Activated CD4-positive, alpha-beta T cell treated with anti-CD3 and anti-CD28 coated beads for 1 hour (primary cell): Measurements from ENCODE around the gene SLC16A3.

Source experiments
- DNase-seq: peaks from one replicate; pipeline ENCODE4 v3.0.0-alpha.2; 2020

The SLC16A3 gene

DNA sequence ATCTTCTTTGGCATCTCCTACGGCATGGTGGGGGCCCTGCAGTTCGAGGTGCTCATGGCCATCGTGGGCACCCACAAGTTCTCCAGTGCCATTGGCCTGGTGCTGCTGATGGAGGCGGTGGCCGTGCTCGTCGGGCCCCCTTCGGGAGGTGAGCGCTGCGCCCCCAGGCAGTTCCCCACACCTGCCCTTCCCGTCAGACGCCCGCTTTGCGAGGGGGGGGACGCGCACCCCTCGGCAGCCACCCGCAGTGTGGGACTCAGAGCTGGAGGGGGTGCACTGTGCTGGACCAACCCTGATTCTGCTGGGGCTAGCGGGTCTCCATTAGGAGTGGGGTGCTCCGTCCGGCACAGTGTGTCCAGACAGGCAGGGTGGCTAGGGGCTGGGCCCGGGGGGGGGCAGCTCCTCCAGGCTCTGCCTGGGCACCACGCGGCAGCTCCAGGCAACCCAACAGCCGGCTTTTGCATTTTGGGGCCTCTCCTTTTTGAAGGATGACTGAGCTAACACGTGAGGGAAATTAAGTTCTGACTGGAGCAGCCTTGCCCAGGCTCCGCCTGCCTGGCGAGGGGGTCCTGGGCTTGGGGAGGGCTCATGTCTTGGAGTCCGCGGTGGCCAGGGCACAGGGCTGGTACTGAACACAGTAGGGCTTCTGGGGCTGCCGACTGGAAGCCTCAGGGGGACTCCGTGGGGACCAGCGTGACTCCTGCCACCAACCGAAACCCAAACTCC is 9.1 kb downstream of the SLC16A3 start:
- DNase-seq, result no peak

DNA sequence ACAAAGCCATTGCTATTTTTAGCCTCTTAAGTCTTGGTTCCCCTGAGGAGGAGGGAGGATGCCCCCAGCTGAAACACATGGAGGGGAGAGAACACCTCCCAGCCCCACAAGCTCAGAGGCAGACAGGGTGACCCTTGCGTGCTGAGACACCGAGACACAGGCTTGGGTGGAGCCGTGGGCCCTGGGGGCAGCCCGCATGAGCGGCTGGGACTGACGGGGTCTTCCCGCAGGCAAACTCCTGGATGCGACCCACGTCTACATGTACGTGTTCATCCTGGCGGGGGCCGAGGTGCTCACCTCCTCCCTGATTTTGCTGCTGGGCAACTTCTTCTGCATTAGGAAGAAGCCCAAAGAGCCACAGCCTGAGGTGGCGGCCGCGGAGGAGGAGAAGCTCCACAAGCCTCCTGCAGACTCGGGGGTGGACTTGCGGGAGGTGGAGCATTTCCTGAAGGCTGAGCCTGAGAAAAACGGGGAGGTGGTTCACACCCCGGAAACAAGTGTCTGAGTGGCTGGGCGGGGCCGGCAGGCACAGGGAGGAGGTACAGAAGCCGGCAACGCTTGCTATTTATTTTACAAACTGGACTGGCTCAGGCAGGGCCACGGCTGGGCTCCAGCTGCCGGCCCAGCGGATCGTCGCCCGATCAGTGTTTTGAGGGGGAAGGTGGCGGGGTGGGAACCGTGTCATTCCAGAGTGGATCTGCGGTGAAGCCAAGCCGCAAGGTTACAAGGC is 9.8 kb downstream of the SLC16A3 start:
- DNase-seq, result peak; percentile 57

DNA sequence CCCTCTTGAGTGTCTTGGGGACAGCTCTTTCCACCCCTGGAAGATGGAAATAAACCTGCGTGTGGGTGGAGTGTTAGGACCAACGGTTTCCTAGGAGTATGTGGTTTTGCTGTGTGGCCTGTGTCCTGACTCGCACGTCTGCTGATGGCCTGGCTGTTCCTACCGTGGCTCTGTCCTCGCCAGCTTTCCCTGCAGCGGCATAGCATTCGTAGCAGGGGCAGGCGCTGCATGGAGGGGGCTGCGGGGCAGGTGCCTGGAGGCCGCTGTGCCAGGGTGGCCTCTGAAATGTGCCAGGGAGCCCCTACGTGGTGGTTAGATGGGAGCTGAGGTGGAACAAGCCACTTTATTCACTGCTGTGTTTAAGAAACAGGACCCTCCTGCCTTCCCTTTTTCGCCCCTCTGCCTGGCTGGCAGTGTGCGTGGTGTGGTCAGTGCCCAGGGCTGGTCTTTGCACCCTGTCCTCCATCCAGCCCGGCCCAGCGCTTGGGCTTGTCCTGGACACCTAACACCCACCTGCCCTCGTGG is 10.6 kb downstream of the SLC16A3 start:
- DNase-seq, result no peak

DNA sequence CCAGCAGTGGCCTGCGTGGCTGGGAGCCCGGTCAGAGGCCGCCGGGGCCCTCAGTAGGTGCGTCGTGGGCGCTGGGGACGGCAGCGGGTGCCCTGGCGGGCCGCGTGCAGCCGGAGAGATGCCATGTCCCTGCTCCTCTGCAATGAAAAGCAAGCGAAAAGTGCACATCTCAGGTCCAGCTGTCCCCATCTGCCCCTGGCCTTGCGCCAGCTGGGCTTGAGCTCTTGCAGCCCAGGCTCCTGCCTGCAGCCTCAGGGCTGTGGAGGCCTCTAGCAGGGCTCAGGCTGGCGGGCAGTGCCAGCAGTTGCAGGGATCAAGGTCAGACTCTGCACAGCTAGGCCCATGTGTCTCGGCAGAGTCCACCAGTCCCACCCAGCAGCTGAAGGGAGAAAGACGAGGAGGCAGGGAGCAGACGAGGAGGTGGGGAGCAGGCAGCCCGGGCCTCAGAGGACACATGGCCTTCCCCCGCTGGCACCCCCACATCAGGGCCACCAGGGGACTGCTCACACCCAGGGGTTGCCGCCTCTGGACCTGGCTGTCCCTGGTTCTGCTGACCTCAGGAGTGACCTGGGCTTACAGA is 11.2 kb downstream of the SLC16A3 start:
- no peak for DNase-seq

DNA sequence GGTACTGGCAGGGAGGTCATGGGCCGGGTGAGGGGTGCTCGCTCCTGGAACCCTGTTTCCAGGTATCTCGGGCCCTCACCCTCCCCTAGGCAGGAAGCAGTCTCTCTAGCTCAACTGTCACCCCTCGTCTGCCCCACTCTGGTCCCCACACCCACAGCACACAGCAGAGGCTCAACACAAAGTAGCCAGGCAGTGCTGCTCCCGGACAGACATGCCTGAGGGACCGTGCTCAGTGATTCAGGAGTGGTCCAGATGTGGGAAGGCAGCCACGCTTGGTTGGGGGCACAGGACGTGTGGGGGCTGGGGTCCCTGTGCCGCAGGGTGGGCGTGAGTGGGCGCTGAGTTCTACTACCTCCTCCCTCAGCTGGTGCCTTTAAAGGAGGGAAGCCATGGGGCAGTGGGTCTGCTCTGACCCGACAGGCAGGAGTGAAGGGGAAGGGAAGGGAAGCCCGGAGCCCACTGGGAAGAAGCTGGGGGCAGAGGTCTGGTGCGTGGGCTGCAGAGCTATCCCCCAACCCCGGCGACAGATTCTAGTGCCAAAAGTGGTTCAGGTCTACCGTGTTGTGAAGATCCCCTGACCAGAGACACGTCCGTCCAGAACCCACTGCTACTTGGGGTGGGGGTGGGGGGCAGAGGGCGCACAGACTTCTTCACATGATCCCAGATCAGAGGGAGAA is 11.8 kb downstream of the SLC16A3 start:
- no peak for DNase-seq

DNA sequence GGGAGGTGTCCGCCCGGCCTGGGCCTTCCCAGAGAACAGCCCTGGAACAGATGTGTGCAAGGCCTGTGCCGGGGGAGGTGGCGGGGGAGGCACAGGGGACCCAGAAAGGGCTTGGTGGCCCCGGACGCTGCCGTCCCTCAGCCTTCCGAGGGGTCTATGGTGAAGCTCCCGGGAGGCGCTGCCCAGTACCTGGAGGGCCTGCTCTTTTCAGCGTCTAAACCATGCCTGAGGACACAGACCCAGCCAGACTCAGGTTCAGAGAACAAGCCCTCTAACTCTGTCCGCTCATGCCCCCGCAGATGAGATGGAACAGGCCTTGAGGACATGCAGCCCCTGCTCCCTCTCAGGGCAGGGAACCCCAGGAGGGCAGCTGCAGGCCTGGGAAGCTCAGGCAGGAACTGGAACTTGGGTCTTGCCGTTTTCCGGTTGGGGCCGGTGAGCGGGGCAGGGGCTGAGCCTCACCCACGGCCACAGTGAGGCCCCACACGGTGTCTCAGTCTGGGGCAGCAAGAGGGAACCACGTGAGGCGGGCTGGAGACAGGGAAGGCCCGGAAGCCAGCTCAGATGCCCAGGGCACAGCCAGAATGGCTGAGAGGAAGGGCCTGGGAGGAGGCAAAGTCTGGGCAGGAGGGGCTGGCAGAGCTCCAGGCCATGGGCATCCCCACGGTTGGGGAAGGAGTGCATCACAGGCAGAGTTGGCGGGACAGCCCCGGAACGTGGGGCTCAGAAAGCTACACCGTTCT is 12.5 kb downstream of the SLC16A3 start:
- DNase-seq, result no peak

DNA sequence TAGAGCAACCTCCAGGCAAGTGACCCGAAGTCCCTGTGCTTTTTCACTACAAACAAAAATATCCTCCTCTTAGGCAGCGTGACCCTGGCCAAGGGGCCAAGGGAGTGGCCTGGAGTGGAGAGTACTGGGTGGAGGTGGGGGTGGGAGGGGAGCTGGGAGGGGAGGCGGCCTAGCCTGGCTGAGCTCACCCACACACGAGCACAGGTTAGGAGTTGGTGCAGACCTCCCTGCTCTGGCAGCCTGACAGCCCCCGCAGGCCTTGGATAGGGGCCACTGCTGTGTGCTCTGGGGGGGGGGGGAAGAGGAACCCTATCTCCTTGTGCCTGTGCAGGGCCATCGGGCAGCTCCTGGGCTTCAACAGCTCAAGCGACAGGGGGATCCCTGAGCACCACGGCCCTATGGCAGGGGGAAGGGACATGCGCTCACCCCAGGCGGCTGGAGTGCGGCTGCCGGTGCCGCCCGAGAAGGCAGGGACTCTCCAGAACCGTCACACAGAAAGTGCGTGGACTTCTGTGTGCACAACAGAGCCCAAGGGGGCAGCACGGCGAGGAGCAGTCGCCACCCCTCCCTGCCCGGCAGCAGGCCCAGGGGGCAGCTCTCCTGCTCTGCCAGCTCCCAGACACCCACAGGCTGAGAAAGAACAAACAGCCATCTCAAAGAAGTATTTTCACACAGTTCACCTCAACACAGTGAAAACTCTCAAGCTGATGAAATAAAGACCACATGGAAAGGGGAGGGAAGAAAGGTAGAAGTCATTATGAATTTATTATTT is 13.3 kb downstream of the SLC16A3 start:
- DNase-seq, result no peak

DNA sequence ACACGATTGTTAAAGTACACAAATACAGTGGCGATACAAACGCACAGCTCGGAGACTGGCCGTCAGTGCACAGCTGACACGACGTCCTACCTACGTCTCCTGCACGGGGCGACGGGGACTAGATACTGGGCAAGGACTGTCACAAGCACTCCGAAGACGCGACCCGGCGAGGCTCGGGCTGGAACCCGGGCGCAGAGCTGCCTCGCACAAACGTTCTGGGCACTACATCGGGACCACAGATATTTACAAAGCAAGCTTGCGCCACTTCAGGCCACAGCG is 13.8 kb downstream of the SLC16A3 start:
- no peak for DNase-seq

DNA sequence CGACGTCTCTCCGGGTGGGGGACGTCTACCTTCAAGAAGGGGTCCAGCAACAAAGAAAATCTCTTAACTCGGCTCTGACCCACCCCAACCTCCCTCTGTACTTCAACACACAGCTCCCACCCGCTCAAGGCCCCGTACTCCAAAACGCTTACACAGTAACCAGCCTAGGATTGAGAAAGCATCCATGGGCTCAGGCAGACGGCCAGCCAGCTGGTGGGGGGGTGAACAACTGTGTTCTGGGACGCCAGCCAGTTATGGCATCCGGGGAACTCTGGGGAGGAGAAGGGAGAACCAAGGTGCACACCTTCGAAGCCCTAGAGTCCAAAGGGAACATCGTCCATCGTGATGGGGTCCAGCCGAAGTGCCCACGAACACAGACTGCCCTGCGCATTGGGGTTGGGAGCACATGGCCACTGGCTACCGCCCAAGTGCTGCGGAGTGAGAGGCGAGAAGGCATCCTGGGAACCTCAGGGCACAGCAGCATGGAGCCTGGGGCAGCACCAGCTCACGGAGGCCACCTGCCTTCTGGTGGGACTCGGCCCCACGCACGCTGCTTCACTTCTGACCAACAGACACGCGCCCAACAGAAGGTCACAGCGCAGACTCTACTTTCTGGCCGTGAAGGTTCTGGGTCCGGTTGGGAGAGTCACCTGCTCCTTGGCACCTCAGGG is 14.3 kb downstream of the SLC16A3 start:
- no peak for DNase-seq

DNA sequence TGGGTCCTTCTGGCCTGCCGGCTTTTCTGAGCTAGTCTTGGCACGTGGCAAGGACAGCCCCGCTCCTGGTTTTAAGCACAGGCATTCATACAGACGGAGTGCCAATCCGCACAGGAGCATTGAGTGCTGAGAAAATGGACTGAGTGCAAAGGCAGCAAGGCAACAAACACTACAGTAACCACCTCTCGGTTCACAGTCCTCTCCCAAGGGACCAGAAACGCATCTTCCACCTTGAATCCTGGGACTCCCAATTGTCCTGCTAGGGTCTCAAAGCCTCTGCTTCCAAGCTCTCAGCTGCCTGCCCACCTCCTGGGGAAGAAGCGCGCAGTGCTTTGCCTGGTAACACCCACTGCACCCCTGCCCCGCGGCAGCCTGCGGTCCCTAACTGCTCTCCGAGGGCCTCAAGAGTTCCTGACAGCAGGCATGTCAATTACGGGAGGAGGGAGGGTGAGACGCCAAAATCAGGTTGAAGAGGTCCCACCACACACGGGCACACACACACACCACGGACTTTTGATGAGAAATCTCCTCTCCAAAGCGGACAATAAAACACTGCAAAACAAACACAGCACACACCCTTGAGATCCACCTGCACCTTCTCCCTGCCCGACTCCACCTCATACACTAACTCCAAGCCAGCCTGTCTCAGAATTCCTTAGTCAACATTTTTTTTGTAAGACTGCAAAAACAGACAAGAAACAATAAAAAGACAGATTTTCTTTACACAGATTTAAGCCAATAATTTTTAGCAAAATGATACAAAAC is 15.0 kb downstream of the SLC16A3 start:
- DNase-seq, result no peak

DNA sequence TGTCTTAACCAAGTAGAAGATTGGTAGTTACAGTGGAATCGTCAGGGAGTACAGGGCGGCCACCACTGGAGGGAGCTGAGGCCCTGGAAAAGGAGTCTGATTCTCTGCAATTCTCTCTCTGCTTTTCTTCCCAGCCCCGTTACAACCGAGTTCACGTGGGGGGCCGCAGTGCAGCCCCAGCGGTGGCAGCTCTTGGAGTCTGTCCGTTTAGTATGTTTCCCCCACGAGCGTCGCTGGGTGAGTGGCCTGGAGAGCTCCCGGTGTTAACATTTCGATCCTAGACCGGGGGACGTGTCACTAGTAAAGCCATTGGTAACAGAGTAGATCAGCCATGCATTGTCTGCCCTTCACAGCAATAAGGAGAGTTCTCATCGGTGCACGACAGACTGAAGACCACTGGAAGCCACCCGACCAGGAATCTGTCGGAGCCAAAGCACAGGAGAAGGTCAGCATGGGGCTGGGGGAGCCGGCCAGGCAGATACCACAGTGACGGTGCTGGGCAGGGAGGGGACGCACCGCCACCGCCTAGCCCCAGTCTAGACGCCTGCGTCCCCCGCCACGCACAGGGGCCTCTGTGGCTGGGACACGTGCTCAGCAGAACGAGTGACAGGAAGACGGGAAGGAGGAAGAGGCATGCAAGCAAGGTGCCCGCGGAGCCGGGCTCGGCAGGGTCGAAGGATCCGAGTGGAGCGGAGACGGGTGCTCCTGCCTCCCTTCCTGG is 15.7 kb downstream of the SLC16A3 start:
- DNase-seq, result no peak

DNA sequence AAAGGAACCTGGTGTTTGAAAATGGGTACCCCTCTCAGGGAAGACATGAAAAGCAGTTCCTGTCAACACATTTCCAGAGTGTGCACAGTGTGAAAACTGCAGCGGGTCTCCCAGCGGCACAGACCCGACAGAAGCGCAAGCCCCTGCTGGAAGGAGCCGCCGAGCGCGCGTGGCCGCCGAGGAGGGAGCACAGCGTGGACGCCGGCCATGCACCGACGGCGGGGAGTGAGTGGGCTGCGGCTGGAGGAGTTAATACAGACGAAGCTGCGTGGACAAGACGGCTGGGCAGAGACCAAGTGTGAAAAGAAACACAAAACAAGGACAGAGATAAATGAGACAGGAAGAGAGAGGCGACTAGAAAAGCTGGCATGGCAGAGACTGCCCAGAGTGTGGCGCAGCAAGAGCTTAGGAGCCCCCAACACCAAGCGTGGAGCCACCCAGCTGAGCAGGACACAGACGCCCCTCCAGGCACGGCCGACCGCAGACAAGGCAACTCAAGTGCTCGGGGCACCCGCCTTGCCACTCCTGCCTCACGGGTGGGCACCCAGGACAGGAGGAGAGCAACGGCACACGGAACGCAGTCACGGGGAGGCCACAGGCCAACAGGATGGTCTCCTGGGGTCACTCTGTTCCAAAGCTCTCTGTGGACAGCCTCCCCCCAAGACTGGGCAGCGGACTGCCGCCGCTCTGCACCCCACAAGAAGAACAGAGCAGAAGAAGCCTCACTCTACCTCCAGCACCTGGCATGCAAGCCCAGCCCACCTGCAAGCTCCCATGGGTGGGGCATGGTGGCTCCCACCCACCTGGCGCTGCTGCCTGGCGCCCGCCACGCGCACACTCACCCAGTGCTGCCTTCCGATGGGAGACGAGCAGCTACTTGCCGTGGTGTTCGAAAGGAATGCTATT is 16.5 kb downstream of the SLC16A3 start:
- DNase-seq, result no peak

DNA sequence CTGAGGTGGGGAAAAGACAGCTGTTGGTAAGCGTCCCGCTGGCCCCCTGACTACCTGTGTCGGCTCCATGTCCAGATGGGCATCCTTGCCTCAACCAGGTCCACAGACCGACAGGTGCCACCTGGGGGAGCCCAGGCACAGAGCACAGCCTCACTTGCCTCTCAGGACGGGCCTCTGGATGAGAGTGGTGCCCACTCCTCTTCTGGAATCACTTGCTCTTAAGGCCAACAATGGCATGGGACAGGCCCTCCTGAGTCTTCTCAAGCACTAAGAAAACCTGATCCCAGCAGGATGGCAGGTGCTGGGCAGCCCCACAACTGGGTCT is 17.2 kb downstream of the SLC16A3 start:
- DNase-seq, result no peak

DNA sequence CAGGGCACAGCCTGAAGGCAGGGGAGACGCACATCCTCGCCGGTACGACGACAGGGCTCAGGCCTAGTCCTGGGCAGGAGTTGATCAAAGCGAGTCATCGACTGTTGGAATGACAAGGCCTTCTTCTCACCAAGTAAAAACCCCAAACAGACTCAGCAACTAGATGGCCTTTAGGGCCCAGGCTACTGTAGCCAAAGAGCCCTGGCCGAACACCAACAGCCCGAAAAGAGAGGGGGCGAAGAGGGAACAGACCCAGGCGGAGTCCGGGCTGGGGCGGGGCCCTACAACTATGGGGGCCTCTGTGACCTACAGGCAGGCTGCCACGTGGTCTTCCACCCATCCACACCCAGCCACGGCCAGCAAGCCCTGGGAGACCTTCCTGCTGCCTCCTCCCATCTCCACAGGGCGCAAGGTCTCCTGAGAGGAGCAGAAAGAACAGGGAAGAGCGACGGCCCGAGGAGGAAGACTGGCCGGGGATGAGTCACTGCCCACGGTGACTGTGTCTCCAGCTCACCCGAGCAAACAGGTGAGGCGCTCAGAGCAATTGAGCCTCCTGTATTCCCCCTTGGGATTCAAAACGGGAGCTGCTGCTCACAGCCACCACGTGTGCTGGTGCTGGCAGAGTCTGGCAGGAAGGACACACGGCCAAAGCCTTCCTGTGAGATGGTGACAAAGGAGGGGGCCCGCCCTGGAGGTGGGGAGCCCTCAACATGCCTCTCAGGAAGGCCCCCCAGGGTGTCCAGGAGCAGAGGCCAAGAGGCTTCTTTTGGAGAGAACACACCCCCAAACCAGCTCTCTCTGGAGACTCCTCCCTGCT is 17.7 kb downstream of the SLC16A3 start:
- no peak for DNase-seq

DNA sequence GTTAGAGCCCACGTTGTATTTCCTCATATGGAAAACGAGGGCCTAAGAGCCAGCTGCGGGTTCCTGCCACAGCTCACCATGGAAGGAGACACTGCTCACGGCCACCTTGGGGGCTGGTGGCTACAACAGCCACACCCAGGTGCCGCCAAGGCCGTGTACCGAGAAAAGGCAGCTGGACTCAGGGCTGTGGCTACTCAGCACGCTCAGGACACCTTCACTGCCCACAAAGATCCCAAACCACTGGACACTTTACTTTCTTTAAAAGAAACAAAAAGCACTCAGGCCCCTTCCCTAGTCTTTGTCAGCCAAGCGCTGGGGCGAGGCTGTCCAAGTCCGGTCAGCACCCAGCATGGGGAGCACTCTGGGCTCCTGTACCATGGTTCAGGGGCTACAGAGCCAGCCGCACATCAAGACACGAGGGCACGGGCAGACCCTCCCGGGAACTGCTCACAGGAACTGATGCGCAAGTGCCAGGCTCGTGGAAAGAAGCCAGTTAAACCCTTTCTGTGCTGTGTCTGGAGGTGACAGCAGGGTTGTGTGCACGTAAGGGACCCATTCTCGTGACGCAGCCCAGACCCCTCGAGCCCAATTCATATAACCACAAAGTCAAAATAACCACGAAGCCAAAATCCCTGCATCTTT is 18.5 kb downstream of the SLC16A3 start:
- no peak for DNase-seq

DNA sequence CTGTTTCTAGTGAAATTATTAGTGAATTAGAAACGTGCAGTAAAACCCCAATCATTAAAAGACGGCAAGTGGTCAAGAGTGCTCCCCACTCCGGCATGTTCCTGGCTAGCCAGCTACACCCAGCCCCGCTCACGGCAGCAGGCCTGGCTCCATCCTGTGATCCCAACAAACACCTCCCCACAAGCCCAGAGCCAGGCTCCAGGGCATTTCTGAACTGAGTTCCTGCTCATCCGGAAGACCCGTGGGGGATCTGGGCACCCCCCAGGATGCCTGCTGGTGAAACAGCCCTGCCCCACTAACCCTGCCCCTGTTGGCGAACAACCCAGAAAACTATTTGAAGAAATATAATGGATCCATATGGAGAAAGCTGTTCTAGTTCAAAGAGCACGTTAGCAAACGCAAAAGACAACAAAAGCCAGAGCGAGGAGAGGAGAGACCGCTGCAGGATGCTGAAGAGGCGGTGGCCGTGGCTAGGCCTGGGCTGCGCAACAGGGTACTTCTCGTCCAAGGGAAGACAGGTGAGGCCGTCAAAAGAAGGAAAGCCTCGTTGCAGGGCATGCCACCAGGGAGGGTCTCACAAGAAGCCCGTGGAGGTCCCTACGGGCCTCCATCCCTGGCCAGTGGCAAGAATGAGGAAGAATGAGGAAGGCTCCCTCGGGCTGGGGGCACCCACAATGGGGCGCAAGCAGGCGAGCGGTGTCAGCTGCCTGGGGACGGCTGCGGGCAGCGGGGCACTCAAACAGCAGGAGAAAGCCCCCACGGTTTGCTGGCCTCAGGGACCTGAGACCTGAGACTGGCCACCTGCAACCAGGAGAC is 19.2 kb downstream of the SLC16A3 start:
- DNase-seq, result no peak
